IPS DF 6.9 (cell line): ENCODE measurements around the gene BMI1.
A peak's percentile ranks its signal among the peaks of the same experiment; 100 is the strongest.

Source experiments
- DNase-seq: peaks from one replicate; pipeline ENCODE4 v3.0.0-alpha.2; 2013; ENCODE audit warnings: low read depth, low spot score
- H3K27ac ChIP-seq: one replicate; pipeline ENCODE4 v1.5.1; 2013; ENCODE audit warnings: low read length, control low read depth
- H3K27me3 ChIP-seq: 2 replicates; pipeline ENCODE4 v1.6.1; 2013; ENCODE audit warnings: mild to moderate bottlenecking, low read length; ENCODE audit not compliant: control insufficient read depth, insufficient read depth
- H3K36me3 ChIP-seq: 2 replicates; pipeline ENCODE4 v1.6.1; 2013; ENCODE audit warnings: low read length; ENCODE audit not compliant: control insufficient read depth, insufficient read depth
- H3K4me1 ChIP-seq: 2 replicates; pipeline ENCODE4 v1.6.1; 2013; ENCODE audit warnings: low read length; ENCODE audit not compliant: control insufficient read depth, insufficient read depth
- H3K4me3 ChIP-seq: 2 replicates; pipeline ENCODE4 v1.5.1; 2013; ENCODE audit warnings: mild to moderate bottlenecking, low read length
- H3K9me3 ChIP-seq: 2 replicates; pipeline ENCODE4 v1.6.1; 2013; ENCODE audit warnings: low read length, inconsistent platforms; ENCODE audit not compliant: control insufficient read depth, insufficient read depth
- WGBS: extraction: QIAGEN DNeasy Blood & Tissue Kit; methylation state at CpG from one replicate; pipeline ENCODE4 v1.1.7; 2013; ENCODE audit warnings: mixed read lengths, missing lambda C conversion rate; ENCODE audit not compliant: insufficient read length, insufficient coverage; 5-methylcytosine and 5-hydroxymethylcytosine counted together

Gene BMI1

GRCh38 chr10:22339761-22340328 is 18.9 kb downstream of the BMI1 start:
- no peak for DNase-seq
- Histone ChIP-seq H3K27ac (no peak overlapping the region), H3K4me3 (peak overlapping the region; percentile 39; the same call in 1 of the 2 replicates), H3K9me3 (no peaks in the 10 kb centered on the region), H3K27me3 (peaks cover 64% of the 10 kb centered on the region), H3K4me1 (peaks cover 3% of the 10 kb centered on the region; the same call in 1 of the 2 replicates), H3K36me3 (no peaks in the 10 kb centered on the region)
- no CpG with 5 or more reads among the region's 13 CpGs for WGBS

- Histone ChIP-seq H3K4me3 (peak overlapping the region; percentile 39; the same call in 1 of the 2 replicates), H3K9me3 (no peaks in the 10 kb centered on the region), H3K36me3 (no peaks in the 10 kb centered on the region), H3K27me3 (peaks cover 61% of the 10 kb centered on the region), H3K27ac (no peak overlapping the region), H3K4me1 (peaks cover 3% of the 10 kb centered on the region; the same call in 1 of the 2 replicates)
- WGBS = no CpG with 5 or more reads among the region's 98 CpGs
- no peak for DNase-seq
These were observed 19.7 kb downstream of the BMI1 start for GRCh38 chr10:22340329-22341189.

GRCh38 chr10:22341190-22341925 is 20.5 kb downstream of the BMI1 start:
- peaks cover 60% of the 10 kb centered on the region for H3K27me3 ChIP-seq
- peak overlapping the region; percentile 39; the same call in 1 of the 2 replicates for H3K4me3 ChIP-seq
- no peaks in the 10 kb centered on the region for H3K9me3 ChIP-seq
- H3K36me3 ChIP-seq = no peaks in the 10 kb centered on the region
- no peaks in the 10 kb centered on the region; the same call in 1 of the 2 replicates for H3K4me1 ChIP-seq
- no peak for DNase-seq
- no peak overlapping the region for H3K27ac ChIP-seq
- no CpG with 5 or more reads among the region's 40 CpGs for WGBS

- H3K36me3 ChIP-seq = no peaks in the 10 kb centered on the region
- H3K27me3 ChIP-seq = peaks cover 60% of the 10 kb centered on the region
- WGBS = no CpG with 5 or more reads among the region's 3 CpGs
- no peak overlapping the region for H3K27ac ChIP-seq
- no peak overlapping the region for H3K4me3 ChIP-seq
- DNase-seq = no peak
- H3K4me1 ChIP-seq = no peaks in the 10 kb centered on the region; the same call in 1 of the 2 replicates
- H3K9me3 ChIP-seq = no peaks in the 10 kb centered on the region
These were observed 21.0 kb downstream of the BMI1 start for GRCh38 chr10:22341926-22342196.

- WGBS = no CpG with 5 or more reads among the region's 3 CpGs
- H3K4me1 ChIP-seq = no peaks in the 10 kb centered on the region; the same call in 1 of the 2 replicates
- no peak overlapping the region for H3K4me3 ChIP-seq
- H3K27me3 ChIP-seq = peaks cover 59% of the 10 kb centered on the region
- no peak for DNase-seq
- no peak overlapping the region for H3K27ac ChIP-seq
- no peaks in the 10 kb centered on the region for H3K9me3 ChIP-seq
- no peaks in the 10 kb centered on the region for H3K36me3 ChIP-seq
These were observed 21.5 kb downstream of the BMI1 start for GRCh38 chr10:22342421-22342820.

- no peaks in the 10 kb centered on the region; the same call in 1 of the 2 replicates for H3K4me1 ChIP-seq
- no peak overlapping the region for H3K27ac ChIP-seq
- WGBS = no CpG with 5 or more reads among the region's 3 CpGs
These were observed 22.8 kb downstream of the BMI1 start for GRCh38 chr10:22343731-22344130.

GRCh38 chr10:22344249-22344648 is 23.4 kb downstream of the BMI1 start:
- no peak for DNase-seq
- no peaks in the 10 kb centered on the region; the same call in 1 of the 2 replicates for H3K4me1 ChIP-seq
- peaks cover 47% of the 10 kb centered on the region for H3K27me3 ChIP-seq
- H3K4me3 ChIP-seq = no peak overlapping the region
- WGBS = no CpG with 5 or more reads among the region's 1 CpG
- no peak overlapping the region for H3K27ac ChIP-seq
- no peaks in the 10 kb centered on the region for H3K9me3 ChIP-seq
- no peaks in the 10 kb centered on the region for H3K36me3 ChIP-seq

More at GRCh38 chr10:22343731-22344130, 22.8 kb downstream of the BMI1 start:
- peaks cover 49% of the 10 kb centered on the region for H3K27me3 ChIP-seq
- H3K4me3 ChIP-seq = no peak overlapping the region
- no peaks in the 10 kb centered on the region for H3K9me3 ChIP-seq
- DNase-seq = no peak
- no peaks in the 10 kb centered on the region for H3K36me3 ChIP-seq

- H3K4me1 ChIP-seq = no peaks in the 10 kb centered on the region; the same call in 1 of the 2 replicates
- no peak overlapping the region for H3K27ac ChIP-seq
- no peaks in the 10 kb centered on the region for H3K36me3 ChIP-seq
- peaks cover 47% of the 10 kb centered on the region for H3K27me3 ChIP-seq
- DNase-seq = no peak
- peak overlapping the region; percentile 54; the same call in 1 of the 2 replicates for H3K4me3 ChIP-seq
- H3K9me3 ChIP-seq = no peaks in the 10 kb centered on the region
- WGBS = no CpG with 5 or more reads among the region's 26 CpGs
These were observed 23.9 kb downstream of the BMI1 start for GRCh38 chr10:22344781-22345300.

- Histone ChIP-seq H3K9me3 (no peaks in the 10 kb centered on the region), H3K4me1 (no peaks in the 10 kb centered on the region; the same call in 1 of the 2 replicates), H3K4me3 (peak within 1 kb of the TSS; percentile 54; the same call in 1 of the 2 replicates), H3K36me3 (no peaks in the 10 kb centered on the region), H3K27ac (no peak within 1 kb of the TSS), H3K27me3 (peaks cover 41% of the 10 kb centered on the region)
- WGBS = no CpG with 5 or more reads among the region's 83 CpGs
- no peak for DNase-seq
These were observed 24.6 kb downstream of the BMI1 start, which contains the start of gene SPAG6 for GRCh38 chr10:22345301-22346095. TSS of gene SPAG6 (plus strand) at chr10:22345496. CDS start at chr10:22345612, 116 bp downstream.
